ENCODE results near the gene LIMD2.

Gene LIMD2

DNA sequence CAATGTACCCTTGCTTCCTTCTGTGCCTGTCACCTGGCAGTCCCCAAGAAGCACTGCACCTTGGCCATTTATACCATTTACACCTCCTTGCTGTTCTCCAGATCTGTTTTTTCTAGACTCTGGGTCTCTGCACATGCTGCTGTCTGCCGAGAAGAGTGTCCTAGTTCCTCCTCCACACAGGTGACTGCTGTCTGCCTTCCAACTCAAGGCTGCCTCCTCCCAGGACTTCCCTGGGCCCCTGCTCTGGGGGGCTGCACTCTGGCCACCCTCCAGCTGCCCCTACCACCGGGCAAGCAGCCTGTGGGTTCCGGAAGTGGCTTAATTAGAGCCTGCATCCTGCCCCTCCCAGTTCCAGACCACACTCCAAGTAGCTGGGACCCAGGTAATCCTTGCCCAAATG is 5.7 kb upstream of the LIMD2 start:
- peaks cover 50% of the 10 kb centered on the region for H3K36me3 Mint-ChIP-seq (ENCODE audit: low read depth)
- peak overlapping the region; percentile 57 for H3K4me3 Mint-ChIP-seq
- no peaks in the 10 kb centered on the region for H3K27me3 Mint-ChIP-seq (ENCODE audit: low read depth)
- H3K27ac Mint-ChIP-seq = peak overlapping the region; percentile 75
- H3K9me3 Mint-ChIP-seq = no peaks in the 10 kb centered on the region
- peaks cover 72% of the 10 kb centered on the region for H3K4me1 Mint-ChIP-seq (ENCODE audit: low read depth)

DNA sequence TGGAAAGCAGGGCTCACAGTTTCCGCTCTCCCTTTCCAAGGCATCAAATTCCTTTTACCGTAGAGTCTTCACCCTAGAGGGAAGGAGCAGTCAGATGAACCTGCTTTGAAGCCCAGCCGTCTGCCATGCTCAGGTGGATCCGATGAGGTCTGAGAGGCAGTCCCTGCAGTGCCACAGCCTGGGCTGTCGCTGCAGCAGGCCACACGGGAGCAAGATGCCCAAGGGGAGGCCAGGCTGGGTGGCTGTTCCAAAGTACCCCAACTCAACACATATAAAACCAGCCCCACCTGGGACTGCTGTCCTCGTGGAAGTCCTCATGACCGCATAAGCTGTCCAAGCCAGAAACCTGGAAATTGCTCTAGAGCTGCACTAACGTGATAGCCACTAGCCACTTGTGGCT is 4.9 kb upstream of the LIMD2 start:
- Mint-ChIP-seq H3K4me3 (peak overlapping the region; percentile 57), H3K27ac (no peak overlapping the region), H3K27me3 (ENCODE audit: low read depth) (no peaks in the 10 kb centered on the region), H3K36me3 (ENCODE audit: low read depth) (peaks cover 50% of the 10 kb centered on the region), H3K9me3 (no peaks in the 10 kb centered on the region), H3K4me1 (ENCODE audit: low read depth) (peaks cover 65% of the 10 kb centered on the region)

DNA sequence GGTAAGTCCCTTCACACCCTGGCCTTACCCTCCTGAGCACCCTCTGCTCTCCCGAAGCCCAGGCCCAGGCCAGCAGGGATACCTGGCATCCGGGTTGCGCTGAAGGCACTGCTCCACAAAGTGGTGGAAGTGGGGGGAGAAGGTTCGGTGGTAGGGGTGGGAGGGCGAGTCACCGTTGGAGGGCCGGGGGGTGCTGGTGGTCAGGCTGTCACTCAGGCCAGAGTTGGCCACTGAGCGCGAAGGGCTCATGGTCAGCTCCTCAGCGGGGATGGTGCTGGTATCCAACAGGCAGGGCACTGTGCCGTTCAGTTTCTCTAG is 4.3 kb upstream of the LIMD2 start:
- peak overlapping the region; percentile 91 for H3K4me3 Mint-ChIP-seq
- no peaks in the 10 kb centered on the region for H3K9me3 Mint-ChIP-seq
- peaks cover 59% of the 10 kb centered on the region for H3K4me1 Mint-ChIP-seq (ENCODE audit: low read depth)
- H3K27ac Mint-ChIP-seq = no peak overlapping the region
- peaks cover 44% of the 10 kb centered on the region for H3K36me3 Mint-ChIP-seq (ENCODE audit: low read depth)
- no peaks in the 10 kb centered on the region for H3K27me3 Mint-ChIP-seq (ENCODE audit: low read depth)

DNA sequence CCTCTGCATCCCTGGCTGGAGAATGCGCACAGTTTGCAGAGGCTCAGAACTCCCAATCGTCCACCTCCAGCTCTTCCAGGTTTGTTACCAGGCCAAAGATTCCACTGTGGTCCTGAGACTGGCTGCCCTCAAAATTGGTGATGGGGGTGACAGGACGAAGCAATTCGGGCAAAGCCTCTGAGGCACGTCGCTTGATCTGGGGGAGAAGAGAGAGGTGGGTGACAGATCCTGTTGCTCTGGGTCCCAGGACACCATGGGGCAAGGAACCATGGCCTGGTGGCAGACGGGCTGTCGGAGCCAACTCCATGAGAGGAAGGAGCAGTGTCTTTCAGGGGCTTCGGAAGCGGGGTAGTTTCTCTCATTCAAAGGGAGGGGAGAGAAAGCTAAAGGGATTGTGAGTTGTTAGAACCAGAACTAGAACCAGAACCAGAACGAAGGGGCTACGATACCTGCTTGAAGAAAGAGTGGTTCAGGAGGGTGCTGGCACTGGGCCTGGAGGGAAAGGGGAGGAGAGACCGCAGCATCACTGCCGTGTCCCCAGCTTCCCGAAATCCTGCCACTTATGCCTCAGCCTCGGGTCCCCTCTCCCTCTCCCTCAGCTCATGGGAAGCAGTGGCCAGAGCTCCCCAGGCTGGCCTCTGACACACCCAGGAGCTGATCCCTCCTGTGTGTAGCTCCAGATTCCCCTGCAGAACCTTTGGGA is 3.8 kb upstream of the LIMD2 start:
- Mint-ChIP-seq H3K27me3 (ENCODE audit: low read depth) (no peaks in the 10 kb centered on the region), H3K9me3 (no peaks in the 10 kb centered on the region), H3K4me3 (peak overlapping the region; percentile 91), H3K4me1 (ENCODE audit: low read depth) (peaks cover 54% of the 10 kb centered on the region), H3K27ac (peak overlapping the region; percentile 79), H3K36me3 (ENCODE audit: low read depth) (peaks cover 39% of the 10 kb centered on the region)

DNA sequence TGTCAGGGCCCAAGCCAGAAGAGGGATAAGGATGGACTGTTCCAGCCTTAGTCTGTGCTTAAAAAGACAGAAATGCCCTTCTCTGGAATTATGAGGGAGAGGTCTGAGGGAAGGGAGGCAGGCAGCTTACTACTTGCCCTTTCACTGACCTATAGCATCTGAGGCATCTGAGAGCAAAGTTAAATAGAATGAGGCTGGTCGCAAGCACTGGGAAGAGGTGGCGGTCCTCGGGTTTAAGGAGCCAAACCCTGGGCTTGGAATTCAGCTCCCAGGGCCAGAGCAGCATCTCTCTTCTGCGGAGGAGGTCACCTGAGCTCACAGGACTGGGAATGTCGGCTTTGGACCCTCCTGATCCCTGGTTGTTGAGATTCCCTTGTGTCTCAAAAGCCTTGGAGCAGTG is 3.1 kb upstream of the LIMD2 start:
- peaks cover 42% of the 10 kb centered on the region for H3K36me3 Mint-ChIP-seq (ENCODE audit: low read depth)

DNA sequence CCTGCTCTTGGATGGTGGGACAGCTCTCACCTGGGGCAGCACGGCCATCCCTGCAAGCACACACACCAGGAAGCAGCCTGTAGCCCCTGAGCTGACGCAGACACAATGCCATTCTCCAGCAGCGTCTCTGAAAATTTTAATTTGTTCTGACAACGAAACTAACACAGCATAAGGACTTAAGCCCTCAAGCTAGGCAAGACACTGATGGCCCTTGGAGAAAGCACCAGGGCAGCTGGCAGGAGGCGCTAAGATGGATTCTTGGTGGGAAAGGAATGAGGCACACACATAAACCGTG is 2.7 kb upstream of the LIMD2 start:
- H3K4me1 Mint-ChIP-seq (ENCODE audit: low read depth) = peaks cover 55% of the 10 kb centered on the region
- peak overlapping the region; percentile 95 for H3K27ac Mint-ChIP-seq
- peak overlapping the region; percentile 91 for H3K4me3 Mint-ChIP-seq
- H3K36me3 Mint-ChIP-seq (ENCODE audit: low read depth) = peaks cover 46% of the 10 kb centered on the region
- H3K27me3 Mint-ChIP-seq (ENCODE audit: low read depth) = no peaks in the 10 kb centered on the region
- H3K9me3 Mint-ChIP-seq = no peaks in the 10 kb centered on the region

More for the DNA sequence above, 3.1 kb upstream of the LIMD2 start:
- H3K9me3 Mint-ChIP-seq = no peaks in the 10 kb centered on the region
- peaks cover 52% of the 10 kb centered on the region for H3K4me1 Mint-ChIP-seq (ENCODE audit: low read depth)
- H3K27me3 Mint-ChIP-seq (ENCODE audit: low read depth) = no peaks in the 10 kb centered on the region
- peak overlapping the region; percentile 91 for H3K4me3 Mint-ChIP-seq
- peak overlapping the region; percentile 95 for H3K27ac Mint-ChIP-seq

DNA sequence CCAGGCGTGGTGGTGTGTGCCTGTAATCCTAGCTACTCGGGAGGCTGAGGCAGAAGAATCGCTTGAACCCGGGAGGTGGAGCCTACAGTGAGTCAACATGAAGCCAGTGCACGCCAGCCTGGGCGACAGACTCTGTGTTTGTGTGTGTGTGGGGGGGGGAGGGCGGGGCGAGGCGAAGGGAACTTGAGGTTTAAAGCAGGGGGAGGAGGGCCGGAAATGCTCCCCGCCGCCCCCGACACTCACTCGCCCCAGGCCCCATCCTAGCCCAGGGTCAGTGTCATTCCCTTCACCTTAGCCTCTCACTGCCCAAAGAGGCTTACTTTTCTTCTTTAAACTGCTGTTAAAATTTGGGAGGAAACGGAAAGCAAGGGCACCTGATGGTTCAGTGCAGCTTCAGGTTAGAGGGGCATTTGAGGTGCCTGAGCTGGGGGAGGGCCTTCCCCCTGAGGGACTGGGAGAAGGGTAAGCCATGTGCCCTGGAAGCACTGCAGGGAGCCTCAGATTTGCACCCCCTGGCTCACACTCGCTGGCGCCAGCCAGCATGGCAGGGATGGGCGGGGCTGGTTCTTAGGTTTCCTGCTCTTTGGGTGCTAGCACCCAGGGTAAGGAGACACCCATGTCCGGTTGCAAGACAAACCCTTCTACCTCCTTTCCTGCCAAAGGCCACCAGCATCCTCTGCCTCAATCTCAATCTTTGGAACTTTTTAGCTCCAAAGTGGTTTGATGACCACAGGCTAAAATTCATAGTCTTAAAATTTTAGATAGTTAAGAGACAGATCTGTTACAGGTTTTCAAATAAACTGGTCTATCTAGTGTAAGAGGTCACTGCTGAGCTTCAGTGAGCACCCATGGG is 2.2 kb upstream of the LIMD2 start:
- no peaks in the 10 kb centered on the region for H3K27me3 Mint-ChIP-seq (ENCODE audit: low read depth)
- H3K4me3 Mint-ChIP-seq = peak overlapping the region; percentile 91
- peak overlapping the region; percentile 95 for H3K27ac Mint-ChIP-seq
- H3K9me3 Mint-ChIP-seq = no peaks in the 10 kb centered on the region
- peaks cover 57% of the 10 kb centered on the region for H3K4me1 Mint-ChIP-seq (ENCODE audit: low read depth)
- peaks cover 51% of the 10 kb centered on the region for H3K36me3 Mint-ChIP-seq (ENCODE audit: low read depth)

DNA sequence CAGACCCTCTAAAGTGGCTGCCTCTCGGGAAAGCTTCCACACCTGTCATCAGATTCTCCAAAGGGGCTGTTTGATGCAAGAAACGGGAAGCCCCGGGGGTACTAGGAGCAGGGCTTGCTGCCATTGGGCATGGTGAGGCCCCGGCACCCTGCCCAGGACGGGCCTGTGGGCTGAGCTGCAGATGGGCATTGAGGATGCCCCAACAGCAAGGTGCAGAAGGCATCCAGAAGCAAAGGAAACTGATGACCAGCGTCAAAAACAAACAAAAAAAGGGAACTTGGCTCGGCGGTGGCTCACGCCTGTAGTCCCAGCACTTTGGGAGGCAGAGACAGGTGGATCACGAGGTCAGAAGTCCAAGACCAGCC is 1.5 kb upstream of the LIMD2 start:
- Mint-ChIP-seq H3K27ac (peak overlapping the region; percentile 95), H3K4me1 (ENCODE audit: low read depth) (peaks cover 57% of the 10 kb centered on the region), H3K36me3 (ENCODE audit: low read depth) (peaks cover 56% of the 10 kb centered on the region), H3K9me3 (no peaks in the 10 kb centered on the region), H3K27me3 (ENCODE audit: low read depth) (no peaks in the 10 kb centered on the region), H3K4me3 (peak overlapping the region; percentile 91)

DNA sequence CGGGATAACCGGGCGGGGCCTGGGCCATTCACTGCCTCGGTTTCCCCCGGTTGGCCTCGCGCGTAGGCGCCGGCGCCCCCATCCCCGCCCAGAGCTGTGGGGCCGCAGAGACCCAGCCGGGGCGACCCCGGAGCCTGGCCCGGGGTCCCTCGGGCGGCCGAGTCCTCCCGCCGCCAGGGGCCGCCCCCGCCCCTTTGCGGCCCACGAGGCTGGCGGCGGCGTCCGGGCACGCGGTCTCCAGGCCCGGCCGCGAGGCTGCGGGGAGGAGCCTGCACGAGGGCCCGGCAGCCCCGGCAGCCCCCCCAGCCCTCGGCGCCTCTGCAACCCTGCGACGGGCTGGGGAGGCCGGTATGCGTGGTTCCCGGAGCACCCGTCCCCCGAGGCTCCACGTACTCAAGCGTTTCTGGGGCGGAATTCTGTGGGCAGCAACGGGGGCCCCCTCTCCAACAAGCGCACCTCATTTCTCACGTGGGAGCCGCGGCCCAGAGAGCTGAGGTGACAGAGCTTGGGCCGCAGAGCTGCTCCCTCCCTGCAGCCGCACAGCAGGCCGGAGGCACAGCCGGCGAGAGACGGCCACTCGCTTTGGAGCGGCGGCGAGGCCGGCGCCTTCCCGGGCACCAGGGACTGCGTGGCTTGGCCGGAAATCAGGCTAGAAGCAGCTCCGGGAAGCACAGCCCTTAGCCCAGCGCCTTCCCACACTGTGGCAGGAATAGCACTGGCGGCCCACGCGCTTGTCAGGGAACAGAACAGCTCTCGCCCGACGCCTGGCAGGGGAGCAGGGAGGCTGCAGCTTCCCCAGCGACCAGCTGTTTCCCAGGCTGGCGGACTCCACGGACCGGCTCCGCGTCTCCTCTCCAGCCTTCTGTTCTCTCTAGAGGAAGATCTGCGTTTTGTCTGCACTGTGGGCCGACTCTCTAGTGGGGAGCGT is 867 bp upstream of the LIMD2 start:
- Mint-ChIP-seq H3K4me1 (ENCODE audit: low read depth) (peaks cover 55% of the 10 kb centered on the region), H3K36me3 (ENCODE audit: low read depth) (peaks cover 58% of the 10 kb centered on the region), H3K9me3 (no peaks in the 10 kb centered on the region), H3K27ac (peak overlapping the region; percentile 95), H3K27me3 (ENCODE audit: low read depth) (no peaks in the 10 kb centered on the region), H3K4me3 (peak overlapping the region; percentile 91)

DNA sequence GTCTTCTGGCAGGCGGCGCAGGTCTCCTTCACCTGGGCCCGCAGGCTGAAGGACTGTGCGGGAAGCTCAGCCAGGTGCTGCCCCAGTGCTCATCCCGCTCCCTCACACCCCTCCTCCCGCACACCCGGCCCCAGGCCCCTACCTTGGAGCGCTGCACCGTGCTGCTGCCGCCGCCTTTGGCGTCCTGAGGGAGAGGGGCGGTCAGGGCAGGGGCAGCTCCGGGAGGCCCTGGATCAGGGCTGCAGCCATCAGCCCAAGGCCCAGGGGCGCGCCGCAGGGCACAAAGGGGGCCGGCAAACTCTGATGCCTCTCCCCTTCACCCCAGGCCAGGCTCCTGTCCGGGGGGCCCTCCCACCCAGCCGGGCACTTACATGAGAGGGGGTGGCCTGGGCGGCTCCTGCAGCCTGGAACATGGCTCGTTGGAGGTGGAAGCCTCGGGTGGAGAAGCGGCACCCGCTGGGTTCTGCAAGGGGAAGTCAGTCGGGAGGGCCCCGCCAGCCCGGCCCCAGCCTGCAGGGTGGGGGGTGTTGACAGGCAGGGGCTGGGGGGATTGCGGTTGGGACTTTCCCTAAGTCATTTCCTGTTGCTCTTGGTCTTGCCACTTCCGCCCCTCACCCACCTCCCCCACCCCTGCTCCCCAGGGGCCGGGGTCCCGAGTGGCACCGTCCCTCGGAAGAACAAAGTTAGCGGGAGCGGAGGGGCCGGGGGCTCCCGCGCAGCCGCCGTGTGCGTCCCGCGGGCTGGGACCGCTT is 863 bp downstream of the LIMD2 start:
- peaks cover 61% of the 10 kb centered on the region for H3K36me3 Mint-ChIP-seq (ENCODE audit: low read depth)
- no peaks in the 10 kb centered on the region for H3K9me3 Mint-ChIP-seq
- peaks cover 58% of the 10 kb centered on the region for H3K4me1 Mint-ChIP-seq (ENCODE audit: low read depth)
- peak overlapping the region; percentile 98 for H3K4me3 Mint-ChIP-seq
- no peaks in the 10 kb centered on the region for H3K27me3 Mint-ChIP-seq (ENCODE audit: low read depth)
- H3K27ac Mint-ChIP-seq = peak overlapping the region; percentile 98

DNA sequence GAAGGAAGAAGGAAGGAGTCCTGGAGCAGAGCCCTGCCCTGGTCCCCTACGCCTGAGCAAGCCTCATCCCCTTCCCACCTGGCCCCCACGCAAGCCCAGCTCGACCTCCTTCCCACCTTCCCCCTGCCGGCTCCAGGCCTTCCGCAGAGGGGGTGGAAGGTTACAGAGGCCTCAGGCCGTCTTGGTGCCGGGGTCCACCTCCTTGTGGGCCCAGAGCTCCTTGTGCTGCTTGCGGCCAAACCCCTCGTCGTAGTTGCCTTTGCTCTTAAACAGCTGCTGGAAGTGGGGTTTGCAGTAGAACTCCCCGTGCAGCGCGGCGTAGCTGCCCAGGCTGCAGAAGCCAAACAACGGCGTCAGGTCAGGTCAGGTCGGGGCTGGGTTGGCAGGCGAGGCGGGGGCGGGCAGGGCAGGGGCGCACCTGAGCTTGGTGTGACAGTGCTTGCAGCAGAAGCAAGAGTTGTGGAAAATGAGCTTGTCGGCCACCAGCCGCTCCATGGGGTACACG is 1.5 kb downstream of the LIMD2 start:
- Mint-ChIP-seq H3K36me3 (ENCODE audit: low read depth) (peaks cover 56% of the 10 kb centered on the region), H3K27ac (peak overlapping the region; percentile 98), H3K27me3 (ENCODE audit: low read depth) (no peaks in the 10 kb centered on the region)

DNA sequence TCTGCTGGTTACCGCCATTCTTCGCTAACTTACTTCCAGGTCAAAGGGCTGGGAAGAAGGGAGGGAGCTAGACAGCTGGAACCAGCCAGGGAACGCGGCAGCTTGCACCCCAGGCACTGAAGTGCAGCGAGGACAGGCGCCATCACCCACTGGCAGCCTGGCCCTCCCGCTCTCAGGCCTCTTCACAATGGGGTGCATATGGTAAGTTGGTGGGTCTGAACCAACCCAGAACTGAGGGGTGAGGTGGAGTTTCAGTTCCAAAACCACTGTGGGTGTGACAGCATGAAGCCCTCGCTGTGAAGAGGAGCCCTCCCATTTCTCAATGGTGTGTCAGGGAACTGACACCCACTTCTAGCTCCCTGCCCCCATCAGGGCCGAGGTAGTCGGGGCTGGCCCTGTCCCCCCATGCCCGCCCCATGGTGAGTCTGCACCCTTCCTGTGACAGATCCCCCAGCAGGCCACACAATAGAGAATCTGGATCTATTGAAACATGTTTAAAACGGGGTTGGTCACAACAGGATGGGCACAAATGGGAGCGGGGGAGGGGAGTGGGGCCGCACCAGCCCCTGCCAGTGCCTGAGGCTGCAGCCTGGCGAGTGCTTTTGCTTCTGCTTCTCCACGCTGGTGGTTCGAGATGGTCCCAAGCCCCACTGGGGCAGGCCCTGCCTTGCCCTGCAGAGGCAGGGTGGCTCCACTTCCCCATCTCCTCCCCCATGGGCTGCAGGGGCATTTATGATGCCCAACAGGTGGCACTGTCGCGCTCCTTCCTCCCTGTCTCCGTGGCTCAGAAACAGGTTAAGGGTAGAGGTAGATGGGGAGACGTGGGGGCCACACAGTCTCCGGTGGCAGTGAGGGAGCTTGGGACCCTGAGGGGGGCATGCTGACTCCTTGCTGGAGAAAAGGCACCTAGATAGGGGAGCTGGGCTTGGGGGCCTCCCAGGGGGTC is 2.3 kb downstream of the LIMD2 start:
- peaks cover 55% of the 10 kb centered on the region for H3K36me3 Mint-ChIP-seq (ENCODE audit: low read depth)

More for the DNA sequence above, 1.5 kb downstream of the LIMD2 start:
- Mint-ChIP-seq H3K4me1 (ENCODE audit: low read depth) (peaks cover 52% of the 10 kb centered on the region), H3K4me3 (peak overlapping the region; percentile 98), H3K9me3 (no peaks in the 10 kb centered on the region)

DNA sequence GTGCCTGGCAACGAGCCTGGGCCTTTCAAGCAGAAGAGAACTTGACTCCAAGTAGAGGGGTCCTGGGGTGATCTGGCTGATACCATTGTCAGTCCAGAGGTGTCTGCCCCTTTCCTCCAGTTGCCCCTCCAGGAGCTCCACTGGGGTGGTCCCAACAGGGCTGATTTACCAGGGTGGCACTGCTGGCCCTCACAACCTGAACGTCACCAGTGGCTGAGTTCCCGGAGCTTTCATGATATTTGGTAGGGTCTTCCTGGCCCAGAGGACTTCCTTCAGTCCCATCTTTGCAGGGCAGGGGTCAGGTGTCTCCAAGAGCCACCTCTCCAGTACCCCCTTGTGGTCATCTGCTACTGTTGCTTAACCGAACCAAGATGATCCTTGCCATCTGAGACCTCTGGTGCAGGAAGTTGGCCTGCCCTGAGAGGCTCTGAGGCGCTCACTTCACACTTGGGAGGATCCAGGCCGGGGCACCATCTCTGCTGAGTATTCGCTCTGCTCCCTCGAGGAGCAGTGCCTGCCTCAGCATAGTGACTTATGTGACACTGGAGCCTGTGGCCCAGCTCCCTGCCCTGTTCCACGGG is 3.5 kb downstream of the LIMD2 start:
- H3K4me1 Mint-ChIP-seq (ENCODE audit: low read depth) = peaks cover 34% of the 10 kb centered on the region
- H3K36me3 Mint-ChIP-seq (ENCODE audit: low read depth) = peaks cover 50% of the 10 kb centered on the region
- H3K27ac Mint-ChIP-seq = peak overlapping the region; percentile 98
- H3K27me3 Mint-ChIP-seq (ENCODE audit: low read depth) = no peaks in the 10 kb centered on the region
- no peaks in the 10 kb centered on the region for H3K9me3 Mint-ChIP-seq
- H3K4me3 Mint-ChIP-seq = peak overlapping the region; percentile 98

More for the DNA sequence above, 2.3 kb downstream of the LIMD2 start:
- Mint-ChIP-seq H3K4me3 (peak overlapping the region; percentile 98), H3K27me3 (ENCODE audit: low read depth) (no peaks in the 10 kb centered on the region), H3K27ac (peak overlapping the region; percentile 98), H3K4me1 (ENCODE audit: low read depth) (peaks cover 44% of the 10 kb centered on the region), H3K9me3 (no peaks in the 10 kb centered on the region)
